Tongue (tissue), 2 donors: ENCODE results near the gene MTA2. TPM values are rescaled to one million over a fixed set of nuclear protein-coding genes. Genes with fewer than 3 reads are reported as not detected.
"Not testable (repeated sequence)": the region's sequence is repeated elsewhere in the genome, so short reads cannot be mapped to it uniquely, and the experiment has no call there.

Experiments
- DNase-seq: peaks from one replicate; pipeline ENCODE4 v3.0.0-alpha.2; 2015
- total RNA-seq: library from RNA; depleted of rRNA; stranded (reverse); fragments of >200 nt; gene quantifications from one replicate; pipeline ENCODE4 v1.2.3, GENCODE V29; 2014

The MTA2 gene
- total RNA-seq: 54.7 TPM

DNA sequence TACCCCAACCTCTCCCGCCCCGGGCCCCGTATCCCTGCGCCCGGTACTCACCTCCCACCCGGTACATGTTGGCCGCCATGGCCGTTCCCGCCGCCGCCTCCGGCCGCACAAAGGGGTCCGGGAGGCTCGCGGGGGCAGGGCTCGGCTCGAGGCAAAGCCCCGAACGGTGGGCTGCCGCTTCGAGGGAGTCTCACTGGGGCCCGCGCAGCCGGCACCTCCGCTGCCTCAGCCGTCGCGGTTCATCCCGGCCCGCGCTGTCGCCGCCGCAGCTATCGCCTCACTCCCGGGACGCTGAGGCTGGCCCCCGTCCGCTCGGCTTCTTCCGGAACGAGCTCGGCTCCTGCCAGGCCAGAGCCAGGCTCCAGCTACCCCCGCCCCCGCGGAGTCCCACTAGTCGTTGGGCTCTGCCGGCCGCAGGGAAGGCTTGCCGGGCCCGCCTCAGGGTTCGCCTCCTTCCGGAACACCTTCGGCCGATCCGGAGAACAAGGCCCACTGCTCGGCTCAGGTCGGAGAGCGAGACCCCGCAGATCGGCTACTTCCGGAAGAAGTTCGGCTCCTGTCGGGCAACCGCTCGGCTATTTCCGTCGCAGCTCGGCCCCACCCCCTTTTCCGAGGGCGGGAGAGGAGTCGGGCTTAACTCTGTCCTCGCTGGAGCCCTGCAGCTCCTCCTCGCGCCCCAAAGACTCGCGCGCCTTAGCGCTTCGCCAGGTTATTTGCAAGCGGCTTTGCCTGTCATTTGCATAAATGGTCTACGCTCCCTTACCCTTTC lies at the start of gene MTA2:
MTA2 (minus strand) TSS at position 494 of the 769 bp plus-strand sequence; CDS start at position 79, 415 bp downstream.
- peak; percentile 99 for DNase-seq

DNA sequence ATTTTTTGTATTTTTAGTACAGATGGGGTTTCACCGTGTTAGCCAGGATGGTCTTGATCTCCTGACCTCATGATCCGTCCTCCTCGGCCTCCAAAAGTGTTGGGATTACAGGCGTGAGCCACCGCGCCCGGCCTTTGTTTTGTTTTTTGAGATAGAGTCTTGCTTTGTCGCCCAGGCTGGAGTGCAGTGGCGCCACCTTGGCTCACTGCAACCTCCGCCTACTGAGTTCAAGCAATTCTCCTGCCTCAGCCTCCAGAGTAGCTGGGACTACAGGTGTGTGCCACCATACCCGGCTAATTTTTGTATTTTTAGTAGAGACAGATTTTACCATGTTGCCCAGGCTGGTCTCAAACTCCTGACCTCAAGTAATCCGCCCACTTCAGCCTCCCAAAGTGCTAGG lies 48.6 kb upstream of the MTA2 start:
- DNase-seq: not testable (repeated sequence)

DNA sequence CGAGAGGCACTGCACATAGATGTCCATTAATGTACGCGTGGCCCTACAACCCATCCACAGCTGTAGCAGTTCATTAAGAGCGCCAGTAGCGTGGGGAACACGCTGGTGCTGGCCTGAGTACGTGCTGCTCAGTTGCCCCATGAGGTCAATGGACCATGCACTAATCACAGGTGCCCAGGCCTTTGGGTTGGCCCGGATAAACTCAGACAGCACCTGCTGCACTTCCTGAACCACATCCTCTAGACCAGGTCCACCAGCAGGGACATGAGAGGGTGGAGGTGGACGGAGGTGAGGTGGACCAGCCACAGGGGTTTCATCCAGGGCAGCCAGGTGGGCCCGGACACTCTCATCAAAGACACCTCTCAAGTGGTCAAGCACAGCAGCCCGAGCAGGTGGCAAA lies 47.8 kb upstream of the MTA2 start:
- no peak for DNase-seq

DNA sequence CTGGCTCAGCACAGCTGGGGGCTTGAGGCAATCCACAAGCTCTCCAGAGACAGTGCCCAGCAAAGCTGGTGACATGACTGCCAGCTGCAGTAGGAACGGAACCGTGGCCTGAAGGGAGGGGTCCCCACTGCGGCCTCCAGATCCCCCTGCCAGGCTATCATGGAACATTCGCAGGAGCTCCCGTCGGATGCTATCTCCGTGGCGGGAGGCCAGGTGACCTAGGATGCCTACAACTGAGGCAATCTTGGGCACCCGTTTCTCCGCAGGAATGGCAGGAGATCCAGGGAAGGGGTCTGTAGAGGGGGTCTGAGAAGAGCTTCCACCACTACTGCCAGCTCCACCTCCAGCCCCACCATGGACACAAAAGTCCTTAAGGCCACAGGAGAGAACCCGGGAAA lies 47.3 kb upstream of the MTA2 start:
- no peak for DNase-seq

DNA sequence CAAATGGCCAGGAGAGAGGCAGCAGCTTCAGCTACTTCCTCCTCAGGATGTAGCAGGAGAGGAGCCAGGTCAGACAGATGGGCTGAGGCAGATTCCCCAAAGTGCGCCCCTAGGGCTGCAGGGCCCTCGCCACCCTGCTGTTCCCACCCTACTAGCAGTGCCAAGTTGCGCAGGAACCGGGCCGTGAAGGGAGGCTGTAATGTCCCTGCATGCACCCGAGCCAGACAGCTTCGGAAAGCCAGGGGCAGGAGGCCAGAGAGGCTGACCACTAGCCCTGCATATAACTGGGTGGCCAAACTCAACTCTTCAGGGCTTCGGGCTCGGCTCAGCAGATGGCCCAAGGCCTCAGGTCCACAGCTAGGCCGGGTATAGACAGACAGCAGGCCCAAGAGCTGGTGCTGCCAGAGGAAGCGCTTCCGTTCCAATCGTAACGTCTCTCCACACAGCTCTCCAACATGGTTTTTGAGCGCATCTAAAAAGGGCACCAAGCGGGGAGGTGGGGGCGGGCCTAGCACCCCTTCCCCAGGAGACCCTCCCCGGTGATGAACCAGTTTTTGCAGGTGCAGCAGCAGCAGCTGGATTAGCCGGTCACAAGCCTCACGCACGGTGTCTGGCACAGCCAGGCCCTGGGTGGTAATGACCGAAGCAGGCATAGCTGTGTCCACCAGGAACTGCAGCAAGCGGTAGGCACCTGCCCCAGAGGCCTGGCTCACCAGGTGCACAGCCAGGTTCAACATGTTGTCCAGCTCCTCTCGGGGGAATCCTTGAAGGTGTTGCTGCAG lies 46.7 kb upstream of the MTA2 start:
- DNase-seq: no peak

DNA sequence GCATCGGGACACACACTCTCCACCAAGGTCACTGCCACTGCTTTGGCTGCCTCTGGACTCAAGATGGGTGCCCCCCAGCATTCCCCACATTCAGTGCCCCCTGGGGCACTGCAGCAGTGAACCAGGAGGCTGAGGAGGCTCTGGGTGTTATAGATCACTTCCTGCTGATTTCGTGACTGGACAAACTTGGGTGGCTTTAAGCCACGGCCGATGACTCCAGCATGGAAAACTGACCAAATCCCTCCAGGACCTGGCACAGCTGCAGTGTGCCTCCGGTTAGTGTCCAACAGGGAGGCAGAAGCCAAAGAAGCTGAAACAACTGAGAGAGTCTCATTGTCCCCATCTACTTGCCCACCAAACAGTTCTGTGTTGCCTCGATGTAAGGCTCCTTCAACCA lies 45.9 kb upstream of the MTA2 start:
- DNase-seq: no peak

DNA sequence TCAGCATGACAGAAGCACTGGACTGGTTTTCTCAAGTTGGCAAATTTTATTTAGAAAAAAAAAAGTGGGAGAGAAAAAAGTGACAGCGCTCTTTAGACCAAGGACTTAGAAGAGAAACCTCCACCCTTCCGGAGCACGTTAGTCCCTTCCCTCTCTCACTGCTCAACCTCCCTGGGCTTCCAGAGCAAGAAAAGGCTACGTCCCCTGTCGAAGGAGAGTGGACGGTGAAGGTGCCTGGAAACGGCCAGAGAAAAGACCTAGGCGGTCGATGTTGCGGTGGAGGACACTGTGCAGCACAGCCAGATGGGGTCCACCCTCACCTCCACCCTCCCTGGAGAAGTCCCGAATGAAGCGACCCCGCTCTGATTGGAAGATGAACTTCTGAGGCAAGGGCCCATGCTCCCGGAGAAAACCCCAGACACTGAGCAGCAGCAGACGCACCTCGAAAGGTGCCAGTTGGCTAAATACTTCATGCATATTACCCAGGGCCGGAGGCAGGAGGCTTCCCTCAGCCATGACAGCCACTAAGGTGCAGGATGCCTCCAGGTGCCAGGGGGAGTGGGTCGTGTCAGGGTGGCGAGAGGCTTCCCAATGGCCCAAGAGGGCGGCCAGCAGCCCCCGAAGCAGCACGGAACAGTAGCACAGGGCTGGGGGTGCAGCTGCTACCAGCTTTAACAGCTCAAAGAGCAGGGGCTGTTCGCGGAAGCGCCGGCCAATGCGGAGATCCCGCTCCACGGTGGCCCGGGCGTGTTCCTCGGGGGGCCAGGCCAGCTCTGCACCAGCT lies 45.4 kb upstream of the MTA2 start:
- no peak for DNase-seq

DNA sequence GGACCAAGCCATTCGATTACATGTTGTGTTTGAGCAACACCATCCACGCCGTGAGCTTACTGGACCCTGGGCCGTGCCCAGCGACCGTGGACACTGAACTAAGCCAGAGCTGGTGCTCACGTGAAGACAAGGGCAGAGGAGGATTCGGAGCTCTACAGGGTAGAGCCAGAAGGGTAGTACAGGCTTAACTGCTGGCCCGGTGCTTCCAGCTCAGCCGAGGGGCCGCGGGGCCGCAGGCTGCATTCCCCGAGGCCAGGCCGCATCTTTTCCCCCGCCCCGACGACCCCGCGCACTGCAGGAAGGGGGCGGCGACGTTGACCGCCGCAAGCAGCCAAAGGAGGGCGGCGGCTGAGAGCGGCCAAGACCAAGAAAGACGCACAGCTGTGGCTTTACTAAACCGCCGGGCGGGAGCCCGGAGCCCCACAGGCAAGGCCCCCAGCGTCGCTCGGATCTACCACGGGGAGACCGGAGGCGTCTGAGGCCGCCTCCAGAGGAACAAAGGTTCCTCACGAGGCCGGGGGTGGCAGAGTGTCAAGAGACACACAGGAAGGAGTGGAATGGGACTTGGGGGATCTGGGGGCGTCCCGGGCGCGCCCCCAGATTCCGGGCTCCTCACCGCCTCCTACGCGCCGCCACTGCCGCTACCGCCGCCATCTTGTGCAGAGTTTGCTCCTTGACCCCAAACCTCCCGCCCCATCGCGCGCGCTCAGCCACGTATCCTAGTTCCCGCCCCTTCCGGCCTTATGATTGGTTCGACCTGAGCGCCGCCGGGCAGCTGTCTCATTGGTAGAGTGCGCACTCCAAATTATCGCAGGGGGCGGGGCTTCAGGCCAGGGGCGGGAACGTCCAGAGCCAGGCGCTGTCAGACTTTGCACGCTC lies 44.5 kb upstream of the MTA2 start, which contains the start of gene GANAB:
GANAB (minus strand) TSS at position 668 of the 879 bp plus-strand sequence; CDS start at position 654, 14 bp downstream.
- DNase-seq: peak; percentile 100

DNA sequence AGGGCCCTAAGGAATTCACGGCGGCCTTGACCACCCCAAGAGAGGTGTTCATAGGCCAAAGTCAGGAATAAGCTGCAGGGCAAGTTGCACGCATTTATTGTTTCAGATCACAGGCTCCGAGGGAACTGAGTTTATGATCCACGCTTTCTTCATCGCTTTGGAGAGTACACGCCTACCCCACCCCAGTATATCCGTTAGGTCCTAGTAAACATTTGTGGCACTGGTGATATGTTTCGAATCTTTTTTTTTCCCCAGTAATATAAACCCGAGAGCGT lies 43.9 kb upstream of the MTA2 start:
- no peak for DNase-seq

DNA sequence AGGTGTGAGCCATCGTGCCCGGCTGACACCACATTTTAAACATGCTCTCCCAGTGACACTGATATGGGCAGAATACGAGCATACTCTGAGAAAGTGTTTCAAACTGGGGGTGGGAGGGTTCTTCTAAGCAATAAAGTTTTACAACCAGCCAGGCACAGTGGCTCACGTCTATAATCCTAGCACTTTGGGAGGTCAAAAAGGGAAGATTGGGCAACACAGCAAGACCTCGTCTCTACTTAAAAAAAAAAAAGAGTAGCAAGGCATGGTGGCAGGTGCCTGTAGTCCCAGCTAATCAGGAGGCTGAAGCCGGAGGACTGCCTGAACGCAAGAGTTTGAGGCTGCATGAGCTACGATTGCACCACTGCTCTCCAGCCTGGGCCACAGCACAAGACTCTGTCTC lies 42.6 kb upstream of the MTA2 start:
- DNase-seq: no peak

DNA sequence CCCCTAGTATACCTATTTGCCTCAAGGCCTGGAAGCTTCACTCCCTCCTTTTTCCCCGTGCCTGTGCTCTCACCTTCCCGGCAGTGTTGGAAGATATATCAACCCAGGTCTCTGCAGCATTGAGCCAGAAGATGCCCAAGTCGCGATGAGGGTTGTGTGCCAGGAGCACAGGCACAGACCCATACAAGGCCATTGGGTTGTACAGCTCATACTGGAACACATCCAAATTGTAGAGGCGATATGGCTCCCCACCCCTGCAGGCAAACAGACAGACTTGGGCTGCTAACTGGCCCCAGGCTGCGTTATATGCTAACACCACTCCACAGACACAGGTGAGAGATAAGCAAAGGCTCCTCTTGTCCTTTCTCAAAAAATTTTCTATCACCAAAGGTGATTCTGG lies 30.8 kb upstream of the MTA2 start:
- no peak for DNase-seq

DNA sequence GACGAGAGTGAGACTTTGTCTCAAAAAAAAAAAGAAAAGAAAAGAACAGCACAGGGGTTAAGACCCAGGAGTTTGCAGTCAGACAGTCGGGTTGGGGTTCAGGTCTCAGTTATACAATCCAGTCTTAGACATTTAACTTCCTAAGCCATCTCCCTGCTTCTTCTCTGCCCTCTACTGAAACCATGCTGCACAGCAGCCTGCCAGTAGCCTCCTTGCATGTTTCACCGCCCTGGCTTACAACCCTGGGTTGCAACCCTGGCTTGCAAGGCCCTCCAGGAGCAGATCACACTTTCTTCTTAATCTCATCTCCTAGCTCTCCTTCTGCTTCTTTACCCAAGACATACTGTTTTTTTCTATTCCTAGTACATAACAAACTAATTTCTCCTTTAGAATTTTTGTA lies 26.0 kb upstream of the MTA2 start:
- no peak for DNase-seq

DNA sequence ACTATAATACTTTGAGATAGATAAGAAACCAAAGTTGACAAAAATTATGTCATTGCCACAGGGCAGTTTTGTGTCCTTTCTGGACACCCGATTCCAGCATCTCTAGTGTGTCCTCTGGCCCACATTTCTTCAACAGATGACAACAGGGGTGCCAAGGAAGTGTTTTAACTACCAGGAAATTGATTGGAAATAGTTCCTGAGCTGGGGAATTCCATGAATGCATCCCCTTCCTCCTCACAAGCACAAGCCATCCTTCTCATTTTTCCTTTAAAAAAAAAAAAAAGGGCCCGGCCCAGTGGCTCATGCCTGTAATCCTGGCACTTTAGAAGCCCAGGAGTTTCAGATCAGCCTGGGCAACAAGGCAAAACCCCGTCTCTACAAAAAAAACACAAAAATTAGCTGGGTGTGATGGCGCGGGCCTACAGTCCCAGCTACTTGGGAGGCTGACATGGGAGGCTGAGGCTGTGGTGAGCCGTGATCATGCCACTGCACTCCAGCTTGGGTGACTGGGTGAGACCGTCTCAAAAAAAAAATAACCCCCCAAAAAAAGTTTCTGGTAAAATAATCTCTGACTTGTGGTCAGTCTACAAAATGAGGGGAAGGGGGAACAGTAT lies 20.9 kb upstream of the MTA2 start:
- DNase-seq: no peak

DNA sequence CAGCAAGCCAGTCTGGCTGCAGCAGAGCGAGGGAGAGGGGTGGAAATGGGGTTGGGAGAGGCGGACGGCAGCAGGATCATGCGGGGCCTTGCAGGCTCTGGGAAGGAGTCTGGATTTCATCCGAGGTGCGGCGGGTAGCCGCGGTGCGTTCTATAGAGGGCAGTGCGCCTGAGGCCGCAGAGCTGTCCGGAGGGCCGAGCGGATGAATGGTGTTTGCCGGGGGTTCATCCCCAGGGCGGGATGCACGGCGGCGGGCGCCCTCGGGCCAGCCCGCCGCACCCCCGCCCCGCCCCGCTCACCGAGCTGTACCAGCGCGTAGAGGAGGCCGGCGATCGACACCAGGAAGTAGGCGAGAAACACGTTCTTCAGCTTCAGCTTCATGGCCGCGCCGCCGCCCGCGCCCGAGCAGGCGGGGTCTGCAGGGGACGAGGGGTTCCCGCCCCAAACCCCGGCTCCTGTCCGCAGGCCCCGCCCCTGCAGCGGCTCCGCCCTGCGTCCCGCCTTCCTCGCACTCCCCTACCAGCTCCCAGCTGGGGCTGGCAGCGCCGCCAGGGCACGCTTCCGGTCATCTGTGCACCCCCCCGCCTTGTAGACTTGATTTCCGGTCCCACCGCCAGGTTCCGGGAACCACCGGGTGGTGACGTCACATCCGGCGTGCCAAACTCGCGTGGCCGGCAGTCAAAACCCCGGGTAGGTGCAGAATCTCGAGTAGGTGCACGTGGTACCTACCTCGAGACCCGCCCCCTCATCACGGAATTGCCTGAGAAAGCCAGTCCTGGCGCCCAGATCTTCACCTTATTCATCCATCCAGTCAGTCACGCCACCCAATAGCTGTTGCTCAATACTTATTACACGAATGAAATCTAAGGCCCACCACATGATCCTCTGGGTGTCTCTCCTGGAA lies 20.2 kb upstream of the MTA2 start, which contains the start of gene B3GAT3:
B3GAT3 (minus strand) TSS at position 420 of the 904 bp plus-strand sequence; CDS start at position 381, 39 bp downstream.
- peak; percentile 98 for DNase-seq

DNA sequence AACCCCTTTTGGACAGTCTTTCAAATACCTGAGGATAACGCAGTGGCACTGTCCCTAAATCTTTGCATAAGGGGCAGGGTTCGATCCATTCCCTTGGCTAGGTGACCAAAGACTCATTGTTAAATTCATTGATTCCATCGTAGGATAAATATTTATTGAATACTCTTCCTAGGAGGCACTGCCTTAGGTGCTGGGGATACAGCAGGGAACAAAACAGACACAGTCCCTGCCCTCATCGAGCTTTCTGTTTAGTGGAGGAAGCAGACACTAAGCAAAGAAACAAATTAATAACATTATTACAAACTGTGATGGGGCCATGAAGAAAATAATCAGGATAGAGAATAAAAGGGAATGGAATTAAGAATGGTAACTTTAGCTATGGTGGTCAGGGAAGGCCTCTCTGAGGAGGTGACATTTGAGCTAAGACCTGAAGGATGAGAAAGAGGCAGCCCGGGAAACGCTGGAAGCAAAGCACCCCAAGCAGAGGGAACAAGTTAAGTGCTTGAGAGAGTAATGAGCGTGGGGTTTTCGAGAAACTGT lies 19.4 kb upstream of the MTA2 start:
- no peak for DNase-seq

DNA sequence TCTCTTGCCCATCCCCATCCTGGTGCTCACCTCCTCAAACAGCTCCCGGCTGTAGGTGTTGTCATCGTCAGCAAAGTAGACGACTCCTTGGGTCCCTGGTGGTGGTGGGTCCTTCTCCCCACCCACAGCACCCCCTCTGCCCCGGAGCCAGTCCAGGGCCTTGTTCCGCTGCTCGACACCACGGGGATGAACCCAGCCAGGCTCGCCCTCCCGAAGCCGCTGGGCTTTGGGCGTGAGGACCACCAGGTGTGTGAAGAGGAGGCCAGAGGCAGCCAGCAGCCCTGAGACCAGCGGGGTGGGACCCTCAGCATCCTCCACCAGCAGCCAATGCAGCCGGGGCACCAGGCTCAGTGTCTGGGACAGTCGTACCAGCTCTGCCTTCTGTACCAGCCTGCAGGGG lies 15.3 kb upstream of the MTA2 start:
- not testable (repeated sequence) for DNase-seq

DNA sequence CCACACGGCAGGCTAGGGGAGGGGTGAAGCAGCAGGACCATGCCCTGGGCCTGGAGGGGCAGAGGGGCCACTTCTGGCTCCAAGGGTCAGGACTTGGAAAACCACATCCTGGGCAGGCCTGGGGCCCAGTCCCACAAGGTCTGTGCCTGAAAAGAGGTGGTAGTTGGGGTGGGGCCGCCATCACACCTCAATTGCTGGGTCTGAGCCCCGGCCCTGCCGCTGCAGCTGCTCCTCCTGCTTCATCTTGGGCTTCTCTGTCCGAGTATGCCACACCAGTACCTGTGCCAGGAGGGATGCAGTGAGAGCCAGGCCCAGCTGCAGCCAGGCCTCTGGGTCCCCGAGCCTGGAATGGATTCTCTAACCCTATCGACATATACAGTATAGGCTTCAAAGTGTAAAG lies 13.9 kb upstream of the MTA2 start:
- DNase-seq: no peak

DNA sequence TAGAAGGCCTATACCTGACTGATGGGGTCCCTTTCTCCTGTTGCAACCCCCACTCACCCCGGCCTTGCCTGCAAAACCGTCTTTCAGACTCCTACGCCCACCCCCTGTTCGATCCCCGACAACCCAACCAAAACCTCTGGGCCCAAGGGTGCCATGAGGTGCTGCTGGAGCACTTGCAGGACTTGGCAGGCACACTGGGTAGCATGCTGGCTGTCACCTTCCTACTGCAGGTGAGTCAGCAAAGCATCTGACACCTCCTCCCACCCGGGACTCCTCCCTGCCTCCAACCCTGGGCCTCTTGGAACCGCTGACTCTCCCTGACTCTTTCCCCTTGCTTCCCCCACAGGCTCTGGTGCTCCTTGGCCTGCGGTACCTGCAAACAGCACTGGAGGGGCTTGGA lies 12.6 kb upstream of the MTA2 start:
- no peak for DNase-seq

DNA sequence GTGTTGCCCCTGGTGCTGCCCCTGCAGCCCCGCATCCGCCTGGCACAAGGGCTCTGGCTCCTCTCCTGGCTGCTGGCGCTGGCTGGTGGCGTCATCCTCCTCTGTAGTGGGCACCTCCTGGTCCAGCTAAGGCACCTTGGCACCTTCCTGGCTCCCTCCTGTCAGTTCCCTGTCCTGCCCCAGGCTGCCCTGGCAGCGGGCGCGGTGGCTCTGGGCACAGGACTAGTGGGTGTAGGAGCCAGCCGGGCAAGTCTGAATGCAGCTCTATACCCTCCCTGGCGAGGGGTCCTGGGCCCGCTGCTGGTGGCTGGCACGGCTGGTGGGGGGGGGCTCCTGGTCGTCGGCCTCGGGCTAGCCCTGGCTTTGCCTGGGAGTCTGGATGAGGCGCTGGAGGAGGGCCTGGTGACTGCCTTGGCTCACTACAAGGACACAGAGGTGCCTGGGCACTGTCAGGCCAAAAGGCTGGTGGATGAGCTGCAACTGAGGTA lies 11.7 kb upstream of the MTA2 start:
- DNase-seq: no peak
